Measurements from ENCODE around the gene IGSF21. TPM values are rescaled to one million over a fixed set of nuclear protein-coding genes. Genes with fewer than 3 reads are reported as not detected.

IGSF21 gene
- total RNA-seq, 1 experiment from 2014 or later = 5.2 TPM

DNA sequence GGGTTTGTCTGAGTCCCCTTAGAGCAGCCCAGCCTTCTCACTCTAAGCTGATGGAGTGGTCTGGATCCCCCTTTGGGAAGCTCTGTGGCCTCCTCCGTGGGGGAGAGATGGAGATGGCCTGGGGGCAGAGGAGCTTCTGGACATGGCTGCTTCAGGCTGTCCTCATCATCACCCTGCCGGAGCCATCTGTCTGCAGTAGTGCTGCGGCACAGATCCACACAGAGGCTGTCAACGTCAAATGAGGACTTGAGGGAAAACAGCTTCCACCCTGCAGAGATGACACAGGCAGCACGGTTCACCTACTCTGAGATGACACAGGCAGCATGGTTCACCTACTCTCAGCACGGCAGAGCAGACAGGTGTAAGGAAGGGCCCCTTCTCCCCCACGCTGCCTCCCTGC is 134.3 kb downstream of the IGSF21 start:
- Histone ChIP-seq H2BK120ac (ENCODE audit: low read depth, low read length, poor library complexity, severe bottlenecking) (no peak overlapping the region), H2BK15ac (ENCODE audit: low read depth, low read length) (no peak overlapping the region), H3K14ac (ENCODE audit: insufficient read depth, low read length) (no peak overlapping the region), H2AFZ (ENCODE audit: low read length) (no peak overlapping the region), H3T11ph (ENCODE audit: low read length) (no peak overlapping the region), H2AK5ac (ENCODE audit: insufficient read length, low read length) (no peak overlapping the region), H3K9ac (ENCODE audit: extremely low read depth, insufficient read length, low read length) (no peak overlapping the region), H3K9me3 (ENCODE audit: control insufficient read depth, low read depth, low read length) (no peaks in the 10 kb centered on the region), H2BK5ac (ENCODE audit: insufficient read length, low read length) (no peak overlapping the region), H3K4ac (ENCODE audit: low read depth, low read length) (no peak overlapping the region), H3K23me2 (ENCODE audit: insufficient read length, low read depth, low read length, poor library complexity, severe bottlenecking) (no peaks in the 10 kb centered on the region), H3K27me3 (ENCODE audit: insufficient read depth, low read length) (no peaks in the 10 kb centered on the region), H3K27ac (ENCODE audit: insufficient read length, low read depth, low read length) (no peak overlapping the region), H4K8ac (replicated peaks; ENCODE audit: insufficient read length, low read depth, low read length) (no peak overlapping the region), H3K56ac (ENCODE audit: insufficient read length, low read depth, low read length) (no peak overlapping the region), H3K4me1 (ENCODE audit: insufficient read depth, low read length) (peaks cover 5% of the 10 kb centered on the region), H4K5ac (ENCODE audit: insufficient read length, low read depth, low read length) (no peak overlapping the region), H3K79me1 (ENCODE audit: insufficient read depth, low read depth, low read length, poor library complexity, severe bottlenecking) (no peaks in the 10 kb centered on the region), H3K4me2 (ENCODE audit: insufficient read depth, insufficient read length, low read length) (no peak overlapping the region), H4K20me1 (ENCODE audit: control insufficient read depth, insufficient read depth, insufficient read length) (no peaks in the 10 kb centered on the region), H4K91ac (ENCODE audit: insufficient read length, low read depth, low read length) (no peak overlapping the region), H3K79me2 (ENCODE audit: insufficient read depth, low read length) (no peaks in the 10 kb centered on the region; the same call in 1 of the 2 replicates), H3K23ac (ENCODE audit: insufficient read length, low read depth, low read length) (no peak overlapping the region), H2BK20ac (ENCODE audit: low read depth, low read length, poor library complexity, severe bottlenecking) (no peak overlapping the region), H3K18ac (ENCODE audit: insufficient read length, low read depth, low read length) (no peak overlapping the region), H2BK12ac (ENCODE audit: insufficient read length, low read depth, low read length) (no peak overlapping the region)
- Mint-ChIP-seq H3K9me3 (no peaks in the 10 kb centered on the region), H3K27me3 (ENCODE audit: low read depth) (peaks cover 3% of the 10 kb centered on the region), H3K36me3 (ENCODE audit: insufficient read depth in 1 of 3, low read depth in 3 of 3) (no peaks in the 10 kb centered on the region), H3K4me3 (no peak overlapping the region), H3K4me1 (peaks cover 31% of the 10 kb centered on the region in 2 experiments), H3K27ac (no peak overlapping the region)
- TF ChIP-seq, protein P1, sequence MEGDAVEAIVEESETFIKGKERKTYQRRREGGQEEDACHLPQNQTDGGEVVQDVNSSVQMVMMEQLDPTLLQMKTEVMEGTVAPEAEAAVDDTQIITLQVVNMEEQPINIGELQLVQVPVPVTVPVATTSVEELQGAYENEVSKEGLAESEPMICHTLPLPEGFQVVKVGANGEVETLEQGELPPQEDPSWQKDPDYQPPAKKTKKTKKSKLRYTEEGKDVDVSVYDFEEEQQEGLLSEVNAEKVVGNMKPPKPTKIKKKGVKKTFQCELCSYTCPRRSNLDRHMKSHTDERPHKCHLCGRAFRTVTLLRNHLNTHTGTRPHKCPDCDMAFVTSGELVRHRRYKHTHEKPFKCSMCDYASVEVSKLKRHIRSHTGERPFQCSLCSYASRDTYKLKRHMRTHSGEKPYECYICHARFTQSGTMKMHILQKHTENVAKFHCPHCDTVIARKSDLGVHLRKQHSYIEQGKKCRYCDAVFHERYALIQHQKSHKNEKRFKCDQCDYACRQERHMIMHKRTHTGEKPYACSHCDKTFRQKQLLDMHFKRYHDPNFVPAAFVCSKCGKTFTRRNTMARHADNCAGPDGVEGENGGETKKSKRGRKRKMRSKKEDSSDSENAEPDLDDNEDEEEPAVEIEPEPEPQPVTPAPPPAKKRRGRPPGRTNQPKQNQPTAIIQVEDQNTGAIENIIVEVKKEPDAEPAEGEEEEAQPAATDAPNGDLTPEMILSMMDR (conservative IDR thresholded peaks at IDR 0.05) = no peak
- no CpG with 5 or more reads among the region's 7 CpGs for WGBS (ENCODE audit: extremely low coverage, insufficient read length, low lambda C conversion rate)
- DNase-seq = no peak

Measured in H9 (cell line).